C4-2B (cell line): Measurements from ENCODE around the gene MRAS.
"Not testable (repeated sequence)": the region's sequence is repeated elsewhere in the genome, so short reads cannot be mapped to it uniquely, and the experiment has no call there.

Source experiments
- H3K27ac ChIP-seq: fragments of 450-650 bp; 2 replicates; pipeline ENCODE4 v1.5.1; 2017
- CTCF ChIP-seq: fragments of 450-650 bp; conservative IDR thresholded peaks from 2 replicates; pipeline ENCODE4 v1.5.1; 2017; ENCODE audit warnings: mild to moderate bottlenecking
- ZFX ChIP-seq: fragments of 450-650 bp; IDR thresholded peaks from 2 replicates; pipeline ENCODE4 v1.6.1; 2017

Gene MRAS

GRCh38 chr3:138408751-138409570 lies 60.6 kb downstream of the MRAS start:
- H3K27ac ChIP-seq, result no peak overlapping the region
- TF ChIP-seq ZFX (no peak), CTCF (no peak)

DNA sequence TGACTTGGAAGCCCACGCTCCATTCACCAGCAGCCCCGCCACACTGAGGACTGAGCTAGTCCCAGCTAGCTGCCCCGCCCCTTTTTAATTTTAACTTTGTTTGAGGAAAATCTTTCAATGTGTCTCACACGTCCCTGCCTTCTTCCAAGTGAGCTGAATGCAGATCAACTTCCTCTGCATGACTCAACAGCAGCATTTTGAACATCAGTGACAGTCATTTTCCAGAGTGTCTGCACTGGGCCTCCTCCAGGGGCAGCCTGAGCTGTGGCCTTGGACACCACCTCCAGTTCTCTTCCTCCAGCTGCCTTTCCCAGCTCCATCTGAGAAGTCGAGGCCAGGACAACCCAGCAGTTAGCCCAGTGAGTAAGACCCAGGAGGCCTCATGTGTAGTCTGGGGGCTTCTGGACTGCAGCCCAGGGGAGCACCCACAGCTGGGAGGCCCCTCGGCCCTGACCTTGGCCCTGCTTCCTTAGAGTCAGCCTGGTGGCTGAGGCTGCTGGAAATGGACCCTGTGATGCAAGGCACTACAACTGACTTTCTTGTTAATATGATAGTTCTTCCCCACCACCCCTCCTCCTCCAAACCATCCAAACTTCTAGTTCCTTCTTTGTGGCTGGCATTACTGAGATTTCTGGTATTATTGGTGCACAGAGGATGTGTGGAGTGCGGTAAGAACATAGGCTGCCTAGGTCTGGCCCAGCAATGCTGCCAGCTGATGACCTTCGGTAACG lies 64.6 kb downstream of the MRAS start:
- no peak for TF ChIP-seq CTCF
- no peak for TF ChIP-seq ZFX
- no peak overlapping the region for H3K27ac ChIP-seq

GRCh38 chr3:138416236-138416635 lies 67.9 kb downstream of the MRAS start:
- H3K27ac ChIP-seq, result not testable (repeated sequence)

GRCh38 chr3:138417559-138417982 lies 69.2 kb downstream of the MRAS start:
- no peak overlapping the region for H3K27ac ChIP-seq
- no peak for TF ChIP-seq ZFX
- peak; percentile 99 for TF ChIP-seq CTCF

GRCh38 chr3:138418601-138419206 lies 70.3 kb downstream of the MRAS start:
- no peak for TF ChIP-seq ZFX
- no peak for TF ChIP-seq CTCF
- H3K27ac ChIP-seq, result no peak overlapping the region

- no peak for TF ChIP-seq CTCF
- TF ChIP-seq ZFX, result no peak
- H3K27ac ChIP-seq, result no peak overlapping the region
These were observed 74.9 kb downstream of the MRAS start for GRCh38 chr3:138423316-138423715.

- H3K27ac ChIP-seq, result no peak overlapping the region
- TF ChIP-seq CTCF (no peak), ZFX (no peak)
These were observed 75.9 kb downstream of the MRAS start for GRCh38 chr3:138424323-138424722.
